DMS114 treated with DMSO at 0.1 percent for 48 hours (cell line): Measurements from ENCODE around the gene CPT1A.

ENCODE experiments used
- DNase-seq: peaks from one replicate; lab custom pipeline; 2025; ENCODE audit not compliant: unreplicated experiment; lab: John Stamatoyannopoulos, UW

The CPT1A gene

DNA sequence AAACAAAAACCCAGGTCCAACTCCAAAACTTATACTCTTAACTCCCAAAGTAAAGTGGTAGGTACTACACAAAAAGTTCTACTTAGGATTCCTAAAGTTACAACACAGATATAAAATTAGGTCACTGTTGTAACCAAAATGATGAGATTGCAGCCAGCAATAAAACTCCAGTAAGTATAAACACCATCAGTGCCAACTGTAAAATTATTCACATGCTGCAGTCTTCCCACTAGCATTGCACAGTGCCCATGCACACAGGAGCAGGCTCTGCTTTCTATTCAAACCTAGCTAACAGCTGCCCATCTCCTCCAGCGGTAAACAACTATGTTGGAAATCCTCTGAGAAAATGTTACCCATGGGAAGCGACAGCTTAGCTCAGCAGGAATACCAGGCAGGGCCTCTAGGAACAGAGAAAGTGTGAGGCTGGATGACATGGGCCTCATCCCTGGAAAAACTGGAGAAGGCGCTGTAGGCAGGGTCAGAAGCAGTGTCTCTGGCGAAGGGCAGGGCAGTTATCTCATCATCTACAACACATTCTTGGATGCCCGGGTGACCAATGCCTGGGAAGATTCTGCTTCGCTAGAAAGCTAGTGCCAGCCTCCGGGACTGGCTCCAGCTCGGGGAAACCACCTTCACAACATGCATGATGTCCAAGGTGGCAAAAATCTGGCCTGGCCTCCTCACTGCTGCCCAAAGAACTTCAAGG, 9.1 kb downstream of the CPT1A start:
- no peak for DNase-seq

- DNase-seq = no peak
Observed at GRCh38 chr11:68831124-68831523, 10.6 kb downstream of the CPT1A start.

DNA sequence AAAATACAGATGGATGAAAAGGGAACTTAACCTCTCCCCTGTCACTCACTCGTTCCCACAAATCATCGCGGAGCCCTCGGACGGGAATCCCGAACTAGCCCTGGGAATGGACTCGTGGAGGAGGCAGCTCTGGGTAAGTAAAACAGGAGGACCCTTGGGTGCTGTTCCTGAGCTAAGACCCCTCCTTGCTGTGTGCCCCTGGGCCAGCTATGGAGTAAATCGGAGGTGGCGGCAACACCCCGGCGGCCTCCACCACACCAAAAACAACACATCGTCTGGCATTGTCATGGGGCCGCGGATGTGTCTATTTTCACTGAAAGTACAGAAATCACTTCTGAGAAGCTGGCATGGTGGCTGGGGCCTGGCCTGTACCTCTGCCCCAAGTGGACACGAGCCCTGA, 12.1 kb downstream of the CPT1A start:
- DNase-seq = no peak

GRCh38 chr11:68828957-68829356, 12.8 kb downstream of the CPT1A start:
- no peak for DNase-seq

DNA sequence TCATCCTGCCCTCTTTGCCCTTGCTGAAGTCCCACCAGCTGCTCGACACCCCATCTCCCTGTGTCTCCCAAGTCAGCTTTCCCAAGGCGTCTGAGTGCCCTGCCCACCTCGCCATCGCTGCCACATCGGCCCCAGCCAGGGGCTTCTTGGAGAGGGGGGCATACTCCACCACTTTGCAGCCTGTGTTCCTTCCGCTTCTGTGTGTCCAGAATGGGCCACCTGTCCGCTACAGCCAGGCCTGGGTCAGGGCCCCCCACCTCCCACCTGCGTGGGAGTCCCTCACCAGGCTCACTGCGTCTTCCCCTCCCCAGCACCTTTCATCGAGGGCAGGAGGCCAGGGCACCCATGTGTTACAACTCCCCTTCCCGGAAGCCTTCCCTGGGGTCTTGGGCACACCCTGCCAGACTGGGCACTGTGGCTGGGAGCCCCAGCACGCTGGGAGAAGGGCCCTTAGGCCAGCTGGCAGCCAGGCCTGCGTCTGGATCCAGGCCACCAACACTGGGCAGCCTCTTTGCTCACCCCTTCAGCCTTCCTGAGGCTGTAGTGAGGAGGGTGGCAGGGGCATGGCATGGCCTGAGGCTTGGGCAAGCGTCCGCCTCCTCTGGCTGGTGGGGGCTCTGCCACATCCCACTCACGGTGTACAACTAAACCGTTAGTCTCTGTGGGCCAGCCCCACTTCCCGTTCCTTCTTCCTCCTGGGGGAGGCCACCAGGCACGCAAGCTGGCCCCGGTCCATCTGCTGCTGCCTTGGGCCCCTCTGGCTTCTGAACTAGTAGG, 13.4 kb downstream of the CPT1A start:
- no peak for DNase-seq

DNA sequence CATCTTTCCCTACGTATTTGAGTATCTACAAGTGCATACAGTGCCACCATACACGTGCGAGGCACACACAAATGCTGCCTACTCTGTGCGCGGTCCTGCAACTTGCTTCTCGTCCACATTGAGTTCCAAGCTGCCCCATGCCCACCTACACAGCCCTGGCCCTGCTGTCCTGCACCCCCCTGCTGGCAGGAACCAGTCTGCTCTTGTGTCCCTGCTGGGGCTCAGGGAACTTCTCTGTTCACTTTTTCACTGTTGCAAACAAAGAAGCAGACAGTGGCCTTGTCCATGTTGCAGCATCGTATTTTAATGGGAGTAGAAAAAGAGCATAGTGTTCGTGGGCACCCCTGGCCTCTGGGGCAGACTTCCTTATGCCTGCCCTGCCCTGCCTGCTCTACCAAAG, 14.0 kb downstream of the CPT1A start:
- DNase-seq = no peak

GRCh38 chr11:68826726-68827125, 15.0 kb downstream of the CPT1A start:
- no peak for DNase-seq

GRCh38 chr11:68825571-68825970, 16.1 kb downstream of the CPT1A start:
- no peak for DNase-seq

DNA sequence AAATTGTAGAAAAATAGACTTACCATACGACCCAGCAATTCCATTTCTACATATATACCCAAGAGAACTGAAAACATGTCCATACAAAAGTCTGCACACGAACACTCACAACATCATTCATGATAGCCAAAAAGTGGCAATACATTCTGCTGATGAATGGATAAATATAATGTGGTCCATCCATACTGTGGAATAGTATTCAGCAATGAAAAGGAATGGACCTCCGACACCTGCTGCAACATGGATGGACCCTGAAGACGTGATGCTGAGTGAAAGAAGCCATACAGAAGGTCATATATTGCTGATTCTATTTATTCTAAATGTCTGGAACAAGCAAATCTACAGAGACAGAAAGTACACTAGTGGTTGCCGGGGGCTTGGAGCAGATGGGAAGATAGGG, 19.2 kb downstream of the CPT1A start:
- DNase-seq = no peak

DNA sequence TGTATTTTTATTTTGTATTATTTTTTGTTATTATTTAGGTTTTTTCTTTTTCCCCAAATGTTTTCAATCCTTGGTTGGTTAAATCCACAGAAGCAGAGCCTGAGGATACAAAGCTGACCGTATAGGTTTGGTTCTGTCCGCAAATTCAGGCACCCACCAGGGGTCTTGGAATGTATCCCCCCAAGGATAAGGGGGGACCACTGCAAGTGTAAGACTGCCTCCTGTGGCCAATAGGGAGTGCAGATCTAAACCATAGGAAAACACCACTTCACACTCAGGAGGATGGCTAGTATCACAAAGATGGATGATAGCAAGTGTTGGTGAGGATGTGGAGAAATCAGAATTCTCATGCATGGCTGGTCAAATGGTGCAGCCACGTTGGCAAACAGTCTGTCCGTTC, 20.0 kb downstream of the CPT1A start:
- no peak for DNase-seq

DNA sequence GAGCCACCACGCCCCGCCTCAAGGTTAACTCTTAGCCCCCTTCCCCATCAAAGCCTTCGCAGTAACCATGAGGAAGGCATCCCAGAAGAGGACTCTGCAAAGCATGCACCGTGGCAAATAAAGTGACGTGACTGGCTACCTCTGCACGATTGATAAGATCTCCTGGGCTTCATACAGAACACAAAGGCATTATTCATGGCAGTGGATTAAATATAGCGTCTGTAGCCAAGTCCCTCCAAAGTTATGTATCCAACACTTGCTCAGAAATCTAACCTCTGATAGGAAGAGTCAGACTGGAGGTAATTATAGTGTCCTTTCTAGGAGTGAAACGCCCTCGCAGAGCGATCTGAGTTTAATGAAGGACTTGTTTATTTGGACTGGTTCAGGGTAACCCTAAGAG, 22.4 kb downstream of the CPT1A start:
- no peak for DNase-seq

GRCh38 chr11:68818181-68818580, 23.5 kb downstream of the CPT1A start:
- no peak for DNase-seq

DNA sequence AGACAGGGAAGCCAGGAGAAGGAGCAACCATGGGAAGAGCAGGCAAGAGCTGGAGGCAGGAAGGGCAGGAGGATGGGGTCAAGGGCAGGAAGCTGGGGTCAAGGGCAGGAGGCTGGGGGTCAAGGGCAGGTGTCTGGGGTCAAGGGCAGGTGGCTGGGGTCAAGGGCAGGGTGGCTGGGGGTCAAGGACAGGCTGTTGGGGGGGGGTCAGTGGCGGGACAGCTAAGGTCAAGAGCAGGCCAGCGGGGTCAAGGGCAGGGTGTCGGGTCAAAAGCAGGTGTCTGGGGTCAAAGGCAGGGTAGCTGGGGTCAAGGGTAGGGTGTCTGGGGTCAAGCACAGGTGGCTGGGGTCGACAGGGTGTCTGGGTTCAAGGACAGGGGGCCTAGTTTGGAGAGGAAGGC, 24.2 kb downstream of the CPT1A start:
- no peak for DNase-seq

DNA sequence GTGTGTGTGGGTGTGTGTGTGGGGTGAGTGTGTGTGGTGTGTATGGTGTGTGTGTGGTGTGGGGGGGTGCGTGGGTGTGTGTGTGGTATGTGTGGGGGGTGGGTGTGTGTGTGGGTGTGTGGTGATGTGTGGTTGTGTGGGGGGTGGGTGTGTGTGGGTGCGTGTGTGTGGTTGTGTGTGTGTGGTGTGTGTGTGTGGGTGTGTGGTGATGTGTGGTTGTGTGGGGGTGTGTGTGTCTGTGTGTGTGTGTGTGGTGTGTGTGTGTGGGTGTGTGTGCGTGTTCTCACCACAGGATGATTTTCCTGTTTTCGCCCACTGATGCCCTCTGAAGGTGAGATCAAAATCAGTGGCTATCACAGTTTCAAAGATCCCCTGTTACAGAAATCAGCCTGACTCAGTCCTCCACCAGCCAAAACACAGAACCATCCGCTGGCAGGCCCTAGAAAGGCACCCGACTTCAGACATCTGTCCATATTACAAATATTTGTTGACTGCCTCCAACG, 24.7 kb downstream of the CPT1A start:
- no peak for DNase-seq

- DNase-seq = no peak
Observed at GRCh38 chr11:68816251-68816776, 25.4 kb downstream of the CPT1A start.

- DNase-seq = no peak
Observed at GRCh38 chr11:68813773-68814172, 27.9 kb downstream of the CPT1A start.

DNA sequence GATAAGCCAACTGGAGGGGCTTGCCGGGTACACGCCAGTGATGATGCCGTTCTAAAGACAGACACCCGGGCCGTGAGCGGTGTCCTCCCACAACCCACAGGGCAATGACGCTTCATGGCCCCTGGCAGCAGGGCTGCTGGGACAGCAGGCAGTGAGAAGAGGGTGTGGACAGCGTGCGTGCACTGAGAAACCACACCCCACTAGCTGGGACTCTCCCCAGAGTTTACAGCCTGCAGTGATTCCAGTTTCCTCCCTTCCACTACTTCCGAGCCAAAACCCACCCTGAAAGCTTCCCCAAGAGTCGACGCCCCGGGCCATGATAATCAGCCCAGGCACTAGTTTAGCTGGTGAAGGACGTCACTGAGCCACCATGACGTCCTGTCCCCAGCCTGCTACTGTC, 29.2 kb downstream of the CPT1A start:
- DNase-seq = no peak

DNA sequence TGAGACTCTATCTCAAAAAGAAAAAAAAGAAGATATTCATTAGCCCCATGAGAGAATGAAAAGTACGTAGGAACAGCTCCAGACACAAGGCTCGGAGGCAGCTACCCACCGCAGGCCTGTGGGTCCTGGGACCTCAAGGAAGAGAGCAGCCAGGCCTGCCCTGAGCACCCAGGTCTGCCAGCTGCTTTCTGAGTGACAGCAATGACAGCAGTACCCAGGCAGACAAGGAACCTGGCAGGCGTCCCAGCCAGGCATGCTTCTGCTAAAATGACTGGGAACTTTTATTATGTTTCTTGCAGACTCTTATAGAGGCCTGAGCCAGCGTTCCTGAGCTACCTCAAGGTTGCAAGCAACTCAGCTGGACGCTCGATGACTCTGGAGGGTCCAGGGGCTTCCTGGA, 31.6 kb downstream of the CPT1A start:
- no peak for DNase-seq

- no peak for DNase-seq
Observed at GRCh38 chr11:68809506-68809905, 32.2 kb downstream of the CPT1A start.

GRCh38 chr11:68808787-68809186, 32.9 kb downstream of the CPT1A start:
- DNase-seq = no peak

DNA sequence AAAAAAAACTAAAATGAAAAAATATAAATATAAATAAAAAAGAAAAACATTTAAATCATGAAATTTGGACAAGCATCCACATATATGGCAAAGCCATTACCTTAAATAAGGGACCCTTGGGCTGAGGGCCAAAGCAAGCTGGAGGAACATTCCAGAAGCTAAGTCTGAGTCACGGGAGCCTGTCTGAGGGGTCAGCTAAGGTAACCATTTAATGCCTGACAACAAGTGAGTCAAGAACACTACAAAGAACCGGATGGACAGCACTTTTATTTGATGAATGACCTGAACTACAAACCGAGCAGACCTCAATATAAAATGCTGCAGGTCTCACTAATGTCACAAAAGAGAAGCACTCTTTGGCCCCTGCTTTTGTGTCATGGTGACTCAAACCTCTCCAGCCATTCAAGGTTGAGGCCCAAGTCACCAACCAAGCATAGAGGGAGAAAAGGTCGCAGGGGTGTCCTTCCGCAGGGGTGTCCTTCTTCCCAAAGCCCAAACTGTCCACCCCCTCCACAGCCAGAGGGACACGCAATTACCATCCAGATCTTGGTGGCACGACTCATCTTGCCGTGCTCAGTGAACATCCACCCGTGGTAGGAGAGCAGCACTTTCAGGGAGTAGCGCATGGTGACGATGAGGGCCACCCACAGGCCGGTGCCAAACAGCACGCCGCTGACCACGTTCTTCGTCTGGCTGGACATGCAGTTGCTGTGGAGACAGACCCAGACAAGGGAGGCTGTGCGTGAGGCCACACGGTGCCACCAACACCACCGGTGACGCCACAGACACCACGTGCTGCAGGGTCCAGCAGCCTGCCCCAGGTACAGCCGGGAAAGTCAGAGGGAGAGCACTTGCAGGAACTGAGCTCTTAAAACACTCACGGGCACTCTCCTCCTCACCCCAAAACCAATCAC, 34.5 kb downstream of the CPT1A start:
- DNase-seq = no peak
